IMR-90 (cell line): Measurements from ENCODE around the gene PGC. TPM values are rescaled to one million over a fixed set of nuclear protein-coding genes. Genes with fewer than 3 reads are reported as not detected.

Source experiments
- ATAC-seq: fragments of 200-7000 bp; cut with Tn5 transposase; 2 replicates; pipeline ENCODE4 v1.9.1; 2020; ENCODE audit warnings: low read depth, mild to moderate bottlenecking, moderate library complexity
- BruUV-seq: library from RNA; stranded (reverse); fragments of 400-500 nt; replicated peaks from 2 replicates; lab custom pipeline; 2021; lab: Mats Ljungman, UMichigan
- CTCF ChIA-PET: fragments of 300-600 bp; formaldehyde crosslinking; extraction: SDS; loops from one replicate; lab custom pipeline; 2021; ENCODE audit warnings: antibody characterized with exemption; lab: Yijun Ruan, JAX
- POLR2A ChIA-PET: fragments of 300-600 bp; sonication (Branson Sonifier 250); formaldehyde crosslinking; loops from one replicate; lab custom pipeline; 2022; ENCODE audit warnings: antibody characterized with exemption; ENCODE audit not compliant: unreplicated experiment; lab: Charles Lee
- DNase-seq: peaks from one replicate; pipeline ENCODE4 v3.0.0; 2013
- H2AFZ ChIP-seq: replicated peaks from 2 replicates; pipeline ENCODE3; 2013; ENCODE audit warnings: low read length, mild to moderate bottlenecking; ENCODE audit not compliant: poor library complexity
- H2AK5ac ChIP-seq: 2 replicates; pipeline ENCODE4 v1.6.1; 2013; ENCODE audit warnings: low read depth, low read length, inconsistent platforms
- H2AK9ac ChIP-seq: replicated peaks from 2 replicates; pipeline ENCODE3; 2013; ENCODE audit warnings: mild to moderate bottlenecking, low read depth, low read length, moderate library complexity; ENCODE audit not compliant: poor library complexity
- H2BK120ac ChIP-seq: 2 replicates; pipeline ENCODE4 v1.6.1; 2013; ENCODE audit warnings: low read depth, low read length, inconsistent platforms
- H2BK15ac ChIP-seq: 3 replicates; pipeline ENCODE4 v1.6.1; 2013; ENCODE audit warnings: low read depth, low read length, inconsistent platforms
- H2BK20ac ChIP-seq: 2 replicates; pipeline ENCODE4 v1.6.1; 2013; ENCODE audit warnings: low read depth, mild to moderate bottlenecking, inconsistent platforms, low read length, moderate library complexity
- H2BK5ac ChIP-seq: 2 replicates; pipeline ENCODE4 v1.6.1; 2013; ENCODE audit warnings: mild to moderate bottlenecking, low read depth, low read length, inconsistent platforms; ENCODE audit not compliant: poor library complexity, severe bottlenecking
- H3K14ac ChIP-seq: replicated peaks from 2 replicates; pipeline ENCODE4 v1.6.1; 2013; ENCODE audit warnings: low read depth, low read length, inconsistent platforms
- H3K18ac ChIP-seq: 2 replicates; pipeline ENCODE4 v1.6.1; 2013; ENCODE audit warnings: low read depth, low read length, control low read depth
- H3K23ac ChIP-seq: 2 replicates; pipeline ENCODE4 v1.6.1; 2013; ENCODE audit warnings: low read depth, low read length, inconsistent platforms
- H3K27ac ChIP-seq: 2 replicates; pipeline ENCODE4 v1.5.1; 2013; ENCODE audit warnings: mild to moderate bottlenecking, control low read depth, low read length; ENCODE audit not compliant: insufficient read depth
- H3K27me3 ChIP-seq: 2 replicates; pipeline ENCODE4 v1.6.1; 2013; ENCODE audit warnings: low read length; ENCODE audit not compliant: control insufficient read depth, insufficient read depth
- H3K36me3 ChIP-seq: 2 replicates; pipeline ENCODE4 v1.6.1; 2013; ENCODE audit warnings: low read length, mixed read lengths; ENCODE audit not compliant: control insufficient read depth, insufficient read depth
- H3K4ac ChIP-seq: 2 replicates; pipeline ENCODE4 v1.6.1; 2013; ENCODE audit warnings: low read depth, low read length, inconsistent platforms
- H3K4me1 ChIP-seq: 2 replicates; pipeline ENCODE4 v1.6.1; 2013; ENCODE audit warnings: low read length, mixed read lengths; ENCODE audit not compliant: control insufficient read depth, insufficient read depth
- H3K4me2 ChIP-seq: 2 replicates; pipeline ENCODE4 v1.6.1; 2013; ENCODE audit warnings: low read depth, mild to moderate bottlenecking, control low read depth, low read length, moderate library complexity
- H3K4me3 ChIP-seq: 2 replicates; pipeline ENCODE4 v1.5.1; 2013; ENCODE audit warnings: low read depth, mild to moderate bottlenecking, control low read depth, low read length, moderate library complexity; ENCODE audit not compliant: insufficient read depth
- H3K56ac ChIP-seq: 2 replicates; pipeline ENCODE4 v1.6.1; 2013; ENCODE audit warnings: low read length, inconsistent platforms; ENCODE audit not compliant: insufficient read depth; ENCODE audit errors: extremely low read depth
- H3K79me1 ChIP-seq, 2 experiments: 2 replicates each; pipeline ENCODE4 v1.6.1; 2013; ENCODE audit warnings: low read length in 2 of 2, inconsistent platforms in 1 of 2, low read depth in 1 of 2
- H3K9ac ChIP-seq: 2 replicates; pipeline ENCODE4 v1.6.1; 2013; ENCODE audit warnings: low read depth, low read length, control low read depth
- H3K9me1 ChIP-seq: 2 replicates; pipeline ENCODE4 v1.6.1; 2013; ENCODE audit warnings: low read length, inconsistent platforms; ENCODE audit not compliant: insufficient read depth
- H3K9me3 ChIP-seq: 2 replicates; pipeline ENCODE4 v1.6.1; 2013; ENCODE audit warnings: low read length; ENCODE audit not compliant: control insufficient read depth, insufficient read depth
- H4K20me1 ChIP-seq: 2 replicates; pipeline ENCODE4 v1.6.1; 2013; ENCODE audit warnings: low read length, inconsistent platforms; ENCODE audit not compliant: insufficient read depth
- H4K5ac ChIP-seq: 2 replicates; pipeline ENCODE4 v1.6.1; 2013; ENCODE audit warnings: mild to moderate bottlenecking, low read depth, low read length, control low read depth
- H4K8ac ChIP-seq, 2 experiments: 2 replicates each; pipeline ENCODE4 v1.6.1; 2013; ENCODE audit warnings: low read depth in 2 of 2, low read length in 2 of 2, control low read depth in 1 of 2, inconsistent platforms in 1 of 2
- H4K91ac ChIP-seq: 2 replicates; pipeline ENCODE4 v1.6.1; 2013; ENCODE audit warnings: low read depth, low read length, inconsistent platforms; ENCODE audit not compliant: insufficient read depth
- BHLHE40 ChIP-seq: fragments of 150-350 bp; IDR thresholded peaks from 2 replicates; pipeline ENCODE4 v1.6.1; 2016; ENCODE audit warnings: mild to moderate bottlenecking, low read depth, low read length
- CHD1 ChIP-seq: IDR thresholded peaks from 2 replicates; pipeline ENCODE4 v1.6.1; 2012; ENCODE audit warnings: low read depth, low read length, improper control_type of control experiment
- CTCF ChIP-seq: conservative IDR thresholded peaks from 2 replicates; pipeline ENCODE4 v1.5.1; 2012; ENCODE audit warnings: mild to moderate bottlenecking, low read depth, low read length, improper control_type of control experiment
- ELK1 ChIP-seq: fragments of 150-350 bp; IDR thresholded peaks from 2 replicates; pipeline ENCODE4 v1.6.1; 2016; ENCODE audit warnings: low read depth, mild to moderate bottlenecking, low read length, moderate library complexity, borderline replicate concordance
- MAZ ChIP-seq: IDR thresholded peaks from 2 replicates; pipeline ENCODE4 v1.6.1; 2012; ENCODE audit warnings: low read depth, mild to moderate bottlenecking, low read length, improper control_type of control experiment, moderate library complexity, borderline replicate concordance
- MXI1 ChIP-seq: IDR thresholded peaks from 2 replicates; pipeline ENCODE4 v1.6.1; 2012; ENCODE audit warnings: low read depth, mild to moderate bottlenecking, low read length, moderate library complexity, borderline replicate concordance
- NFE2L2 ChIP-seq: fragments of 150-350 bp; IDR thresholded peaks from 2 replicates; pipeline ENCODE4 v1.6.1; 2016; ENCODE audit warnings: low read depth, mild to moderate bottlenecking, low read length
- POLR2A ChIP-seq: IDR thresholded peaks from 2 replicates; pipeline ENCODE4 v1.6.1; 2012; ENCODE audit warnings: mild to moderate bottlenecking, low read depth, low read length
- RAD21 ChIP-seq: IDR thresholded peaks from 2 replicates; pipeline ENCODE4 v1.6.1; 2012; ENCODE audit warnings: low read length, improper control_type of control experiment
- RCOR1 ChIP-seq: IDR thresholded peaks from 2 replicates; pipeline ENCODE4 v1.6.1; 2012; ENCODE audit warnings: mild to moderate bottlenecking, low read length, improper control_type of control experiment; ENCODE audit not compliant: insufficient replicate concordance
- RFX5 ChIP-seq: IDR thresholded peaks from 2 replicates; pipeline ENCODE4 v1.8.0; 2012; ENCODE audit warnings: low read depth, mild to moderate bottlenecking, low read length, moderate library complexity
- WGBS, 2 experiments: methylation state at CpG; one replicate each; pipeline versions ENCODE4 v1.1.5 to v1.1.7; 2013; ENCODE audit warnings: missing lambda C conversion rate in 2 of 2; ENCODE audit not compliant: insufficient read length in 1 of 2; ENCODE audit errors: extremely low coverage in 2 of 2; 5-methylcytosine and 5-hydroxymethylcytosine counted together
- dilution Hi-C: fragments of 300-500 bp; cut with HindIII; formaldehyde crosslinking; loops from one replicate; pipeline ENCODE4 v1.14.3; 2018; ENCODE audit warnings: low sequenced_read_pairs; ENCODE audit not compliant: unreplicated experiment
- in situ Hi-C: fragments of 300-500 bp; cut with MboI; formaldehyde crosslinking; loops from 3 replicates; pipeline ENCODE4 v1.14.3; 2019; ENCODE audit warnings: low sequenced_read_pairs, inconsistent platforms, mixed read lengths
- intact Hi-C: fragments of 100-400 bp; cut with micrococcal nuclease; formaldehyde crosslinking; loops from 2 replicates; pipeline ENCODE4 v1.10.0; 2022
- polyA plus RNA-seq, 3 experiments: library from polyadenylated mRNA; depleted of rRNA; stranded (reverse); fragments of >200 nt; gene quantifications; 2 replicates each; pipeline ENCODE4 v1.2.3, GENCODE V29; 2012; ENCODE audit warnings: low replicate concordance in 1 of 3
- total RNA-seq: library from RNA; depleted of rRNA; stranded (reverse); fragments of >200 nt; gene quantifications from 2 replicates; pipeline ENCODE4 v1.2.3, GENCODE V29; 2012

The PGC gene
- total and polyA plus RNA-seq, 2 of the 4 experiments (the other 2 are of a cell fraction) = not detected

GRCh38 chr6:41787219-41787917, 40.2 kb upstream of the PGC start, which contains the start of gene TOMM6:
Gene TOMM6 (plus strand): TSS chr6:41787694. CDS start chr6:41787698, 4 bp downstream.
- H3K27ac ChIP-seq = peak within 1 kb of the TSS; percentile 94
- H2BK15ac ChIP-seq = no peak within 1 kb of the TSS; the same call in 2 of the 3 replicates
- peaks cover 3% of the 10 kb centered on the region; the same call in 1 of the 2 replicates for H3K9me1 ChIP-seq
- 0% methylated on average over 28 of the region's 55 CpGs; no CpG with 5 or more reads in 1 of the 2 experiments for WGBS, 2 experiments
- H3K18ac ChIP-seq = peak within 1 kb of the TSS; percentile 78
- H3K14ac ChIP-seq = peak within 1 kb of the TSS; percentile 94
- peak within 1 kb of the TSS; percentile 86 for H3K56ac ChIP-seq
- H2BK5ac ChIP-seq = peak within 1 kb of the TSS; percentile 93
- peak within 1 kb of the TSS; percentile 97 for H3K23ac ChIP-seq
- peak within 1 kb of the TSS; percentile 88 for H3K9ac ChIP-seq
- H4K91ac ChIP-seq = peak within 1 kb of the TSS; percentile 83
- peak within 1 kb of the TSS; percentile 97 for H4K5ac ChIP-seq
- no peaks in the 10 kb centered on the region for H3K9me3 ChIP-seq
- no peaks in the 10 kb centered on the region for H3K27me3 ChIP-seq
- POLR2A ChIA-PET = interaction anchor here (1.0 kb wide), 1 partner anchor 263 kb away, joined by 3 read pairs; the partner anchor contains the start of gene TAF8
- H3K36me3 ChIP-seq = peaks cover 12% of the 10 kb centered on the region
- peaks cover 7% of the 10 kb centered on the region for H3K4me1 ChIP-seq
- H3K4ac ChIP-seq = peak within 1 kb of the TSS; percentile 94
- CTCF ChIA-PET = interaction anchor here (0.5 to 2.9 kb wide), 15 partner anchors 14 to 263 kb away, joined by 3 to 9 read pairs (median 3); partner anchors contain the start of genes BYSL, MED20 and TAF8
- no peak for TF ChIP-seq NFE2L2
- TF ChIP-seq POLR2A = peak; percentile 89
- TF ChIP-seq RAD21 = peak; percentile 4; the same call in 1 of the 2 replicates
- peak; percentile 95 for TF ChIP-seq CTCF
- TF ChIP-seq MXI1 = peak; percentile 89
- no peak for TF ChIP-seq CHD1
- peak; percentile 41; the same call in 1 of the 2 replicates for TF ChIP-seq BHLHE40
- TF ChIP-seq ELK1 = 0 out of 2 replicates have a peak, but pooled peaks have one; percentile 78
- TF ChIP-seq MAZ = peak; percentile 69; the same call in 1 of the 2 replicates
- TF ChIP-seq RCOR1 = no peak
- no peak for TF ChIP-seq RFX5
- ATAC-seq (peak; percentile 84), DNase-seq (peak; percentile 94)
- H2AFZ ChIP-seq = peak within 1 kb of the TSS; percentile 94
- H2AK5ac ChIP-seq = peak within 1 kb of the TSS; percentile 90
- no peaks in the 10 kb centered on the region for H4K20me1 ChIP-seq
- no peak within 1 kb of the TSS for H2BK20ac ChIP-seq
- H3K4me3 ChIP-seq = peak within 1 kb of the TSS; percentile 97
- H2AK9ac ChIP-seq = peak within 1 kb of the TSS; percentile 93
- peaks cover 22 to 33% of the 10 kb centered on the region in 2 experiments for H3K79me1 ChIP-seq
- TSS peak; percentile 86 for BruUV-seq
- H3K4me2 ChIP-seq = peak within 1 kb of the TSS; percentile 95
- dilution Hi-C loops = no loop called here
- H4K8ac ChIP-seq = peak within 1 kb of the TSS; percentile 97 to 98
- H2BK120ac ChIP-seq = peak within 1 kb of the TSS; percentile 28; the same call in 1 of the 2 replicates
- in situ Hi-C loops = loop anchor here (10.0 kb wide), 1 partner anchor 147 kb away; no protein-coding TSS in a partner anchor
- intact Hi-C loops = loop anchor here (2.0 to 10.0 kb wide), 3 partner anchors 133 to 427 kb away; partner anchors contain the start of genes BYSL, MED20 and MRPS10
